Measurements from ENCODE around the gene SHLD2.

SHLD2 gene

GRCh38 chr10:87066178-87066577 is 28.8 kb upstream of the SHLD2 start:
- TF ChIP-seq ZC3H10 (CRISPR knock-in tag; IDR thresholded peaks at IDR 0.05): no peak
- no peak for TF ChIP-seq RARB (CRISPR knock-in tag; IDR thresholded peaks at IDR 0.05)
- TF ChIP-seq, protein P1, sequence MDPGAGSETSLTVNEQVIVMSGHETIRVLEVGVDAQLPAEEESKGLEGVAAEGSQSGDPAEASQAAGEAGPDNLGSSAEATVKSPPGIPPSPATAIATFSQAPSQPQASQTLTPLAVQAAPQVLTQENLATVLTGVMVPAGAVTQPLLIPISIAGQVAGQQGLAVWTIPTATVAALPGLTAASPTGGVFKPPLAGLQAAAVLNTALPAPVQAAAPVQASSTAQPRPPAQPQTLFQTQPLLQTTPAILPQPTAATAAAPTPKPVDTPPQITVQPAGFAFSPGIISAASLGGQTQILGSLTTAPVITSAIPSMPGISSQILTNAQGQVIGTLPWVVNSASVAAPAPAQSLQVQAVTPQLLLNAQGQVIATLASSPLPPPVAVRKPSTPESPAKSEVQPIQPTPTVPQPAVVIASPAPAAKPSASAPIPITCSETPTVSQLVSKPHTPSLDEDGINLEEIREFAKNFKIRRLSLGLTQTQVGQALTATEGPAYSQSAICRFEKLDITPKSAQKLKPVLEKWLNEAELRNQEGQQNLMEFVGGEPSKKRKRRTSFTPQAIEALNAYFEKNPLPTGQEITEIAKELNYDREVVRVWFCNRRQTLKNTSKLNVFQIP (CRISPR knock-in tag; IDR thresholded peaks at IDR 0.05; ENCODE audit: borderline replicate concordance, low read depth): no peak
- TF ChIP-seq OSR1 (CRISPR knock-in tag; IDR thresholded peaks at IDR 0.05): no peak
- no peak for TF ChIP-seq CREB5 (CRISPR knock-in tag; IDR thresholded peaks at IDR 0.05; ENCODE audit: low read depth)
- TF ChIP-seq CSDC2 (CRISPR knock-in tag; IDR thresholded peaks at IDR 0.05): no peak
- TF ChIP-seq ESRRG (CRISPR knock-in tag; IDR thresholded peaks at IDR 0.05): no peak
- TF ChIP-seq ZNF8 (CRISPR knock-in tag; IDR thresholded peaks at IDR 0.05): no peak
- no peak for TF ChIP-seq TOX (CRISPR knock-in tag; IDR thresholded peaks at IDR 0.05; ENCODE audit: borderline replicate concordance)
- no peak for TF ChIP-seq ISL1 (CRISPR knock-in tag; IDR thresholded peaks at IDR 0.05)
- TF ChIP-seq, protein P2, sequence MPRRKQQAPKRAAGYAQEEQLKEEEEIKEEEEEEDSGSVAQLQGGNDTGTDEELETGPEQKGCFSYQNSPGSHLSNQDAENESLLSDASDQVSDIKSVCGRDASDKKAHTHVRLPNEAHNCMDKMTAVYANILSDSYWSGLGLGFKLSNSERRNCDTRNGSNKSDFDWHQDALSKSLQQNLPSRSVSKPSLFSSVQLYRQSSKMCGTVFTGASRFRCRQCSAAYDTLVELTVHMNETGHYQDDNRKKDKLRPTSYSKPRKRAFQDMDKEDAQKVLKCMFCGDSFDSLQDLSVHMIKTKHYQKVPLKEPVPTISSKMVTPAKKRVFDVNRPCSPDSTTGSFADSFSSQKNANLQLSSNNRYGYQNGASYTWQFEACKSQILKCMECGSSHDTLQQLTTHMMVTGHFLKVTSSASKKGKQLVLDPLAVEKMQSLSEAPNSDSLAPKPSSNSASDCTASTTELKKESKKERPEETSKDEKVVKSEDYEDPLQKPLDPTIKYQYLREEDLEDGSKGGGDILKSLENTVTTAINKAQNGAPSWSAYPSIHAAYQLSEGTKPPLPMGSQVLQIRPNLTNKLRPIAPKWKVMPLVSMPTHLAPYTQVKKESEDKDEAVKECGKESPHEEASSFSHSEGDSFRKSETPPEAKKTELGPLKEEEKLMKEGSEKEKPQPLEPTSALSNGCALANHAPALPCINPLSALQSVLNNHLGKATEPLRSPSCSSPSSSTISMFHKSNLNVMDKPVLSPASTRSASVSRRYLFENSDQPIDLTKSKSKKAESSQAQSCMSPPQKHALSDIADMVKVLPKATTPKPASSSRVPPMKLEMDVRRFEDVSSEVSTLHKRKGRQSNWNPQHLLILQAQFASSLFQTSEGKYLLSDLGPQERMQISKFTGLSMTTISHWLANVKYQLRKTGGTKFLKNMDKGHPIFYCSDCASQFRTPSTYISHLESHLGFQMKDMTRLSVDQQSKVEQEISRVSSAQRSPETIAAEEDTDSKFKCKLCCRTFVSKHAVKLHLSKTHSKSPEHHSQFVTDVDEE (CRISPR knock-in tag; IDR thresholded peaks at IDR 0.05): no peak
- TF ChIP-seq, protein P3, sequence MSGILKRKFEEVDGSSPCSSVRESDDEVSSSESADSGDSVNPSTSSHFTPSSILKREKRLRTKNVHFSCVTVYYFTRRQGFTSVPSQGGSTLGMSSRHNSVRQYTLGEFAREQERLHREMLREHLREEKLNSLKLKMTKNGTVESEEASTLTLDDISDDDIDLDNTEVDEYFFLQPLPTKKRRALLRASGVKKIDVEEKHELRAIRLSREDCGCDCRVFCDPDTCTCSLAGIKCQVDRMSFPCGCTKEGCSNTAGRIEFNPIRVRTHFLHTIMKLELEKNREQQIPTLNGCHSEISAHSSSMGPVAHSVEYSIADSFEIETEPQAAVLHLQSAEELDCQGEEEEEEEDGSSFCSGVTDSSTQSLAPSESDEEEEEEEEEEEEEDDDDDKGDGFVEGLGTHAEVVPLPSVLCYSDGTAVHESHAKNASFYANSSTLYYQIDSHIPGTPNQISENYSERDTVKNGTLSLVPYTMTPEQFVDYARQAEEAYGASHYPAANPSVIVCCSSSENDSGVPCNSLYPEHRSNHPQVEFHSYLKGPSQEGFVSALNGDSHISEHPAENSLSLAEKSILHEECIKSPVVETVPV (CRISPR knock-in tag; IDR thresholded peaks at IDR 0.05): no peak
- no peak for TF ChIP-seq TCF4 (CRISPR knock-in tag; IDR thresholded peaks at IDR 0.05; ENCODE audit: borderline replicate concordance)
- TF ChIP-seq, protein P4, sequence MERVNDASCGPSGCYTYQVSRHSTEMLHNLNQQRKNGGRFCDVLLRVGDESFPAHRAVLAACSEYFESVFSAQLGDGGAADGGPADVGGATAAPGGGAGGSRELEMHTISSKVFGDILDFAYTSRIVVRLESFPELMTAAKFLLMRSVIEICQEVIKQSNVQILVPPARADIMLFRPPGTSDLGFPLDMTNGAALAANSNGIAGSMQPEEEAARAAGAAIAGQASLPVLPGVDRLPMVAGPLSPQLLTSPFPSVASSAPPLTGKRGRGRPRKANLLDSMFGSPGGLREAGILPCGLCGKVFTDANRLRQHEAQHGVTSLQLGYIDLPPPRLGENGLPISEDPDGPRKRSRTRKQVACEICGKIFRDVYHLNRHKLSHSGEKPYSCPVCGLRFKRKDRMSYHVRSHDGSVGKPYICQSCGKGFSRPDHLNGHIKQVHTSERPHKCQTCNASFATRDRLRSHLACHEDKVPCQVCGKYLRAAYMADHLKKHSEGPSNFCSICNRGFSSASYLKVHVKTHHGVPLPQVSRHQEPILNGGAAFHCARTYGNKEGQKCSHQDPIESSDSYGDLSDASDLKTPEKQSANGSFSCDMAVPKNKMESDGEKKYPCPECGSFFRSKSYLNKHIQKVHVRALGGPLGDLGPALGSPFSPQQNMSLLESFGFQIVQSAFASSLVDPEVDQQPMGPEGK (CRISPR knock-in tag; IDR thresholded peaks at IDR 0.05; ENCODE audit: borderline replicate concordance): no peak
- TF ChIP-seq ZFP30 (CRISPR knock-in tag; IDR thresholded peaks at IDR 0.05): no peak
- no peak for ATAC-seq

- TF ChIP-seq, protein P4 (CRISPR knock-in tag; IDR thresholded peaks at IDR 0.05; ENCODE audit: borderline replicate concordance): no peak
- TF ChIP-seq ZNF565 (CRISPR knock-in tag; conservative IDR thresholded peaks at IDR 0.05; ENCODE audit: low read depth) (no peak), PPARA (CRISPR knock-in tag; IDR thresholded peaks at IDR 0.05; ENCODE audit: borderline replicate concordance) (no peak), ZFP30 (CRISPR knock-in tag; IDR thresholded peaks at IDR 0.05) (no peak), ZNF70 (CRISPR knock-in tag; IDR thresholded peaks at IDR 0.05) (no peak), SNAI2 (CRISPR knock-in tag; IDR thresholded peaks at IDR 0.05) (no peak), ZFP3 (CRISPR knock-in tag; IDR thresholded peaks at IDR 0.05) (no peak), RARB (CRISPR knock-in tag; IDR thresholded peaks at IDR 0.05) (no peak), ARNTL (CRISPR knock-in tag; IDR thresholded peaks at IDR 0.05; ENCODE audit: borderline replicate concordance, low read depth) (no peak), CREB5 (CRISPR knock-in tag; IDR thresholded peaks at IDR 0.05; ENCODE audit: low read depth) (no peak), GLIS3 (CRISPR knock-in tag; IDR thresholded peaks at IDR 0.05) (no peak), TOX (CRISPR knock-in tag; IDR thresholded peaks at IDR 0.05; ENCODE audit: borderline replicate concordance) (no peak)
- TF ChIP-seq, protein P3 (CRISPR knock-in tag; IDR thresholded peaks at IDR 0.05): no peak
- TF ChIP-seq, protein P1 (CRISPR knock-in tag; IDR thresholded peaks at IDR 0.05; ENCODE audit: borderline replicate concordance, low read depth): no peak
- no peak for ATAC-seq
Observed at GRCh38 chr10:87066865-87067264, 28.1 kb upstream of the SHLD2 start.

Data from SK-N-SH treated with all-trans-retinoic acid at 6 μM for 48 hours (cell line).